GM19099 (cell line): Measurements from ENCODE around the gene ANAPC13.

Source experiments
- POLR2A ChIP-seq: IDR thresholded peaks from 3 replicates; pipeline ENCODE4 v1.6.1; 2011; ENCODE audit warnings: low read depth; ENCODE audit not compliant: insufficient read length; ENCODE audit errors: extremely low read depth

The ANAPC13 gene

DNA sequence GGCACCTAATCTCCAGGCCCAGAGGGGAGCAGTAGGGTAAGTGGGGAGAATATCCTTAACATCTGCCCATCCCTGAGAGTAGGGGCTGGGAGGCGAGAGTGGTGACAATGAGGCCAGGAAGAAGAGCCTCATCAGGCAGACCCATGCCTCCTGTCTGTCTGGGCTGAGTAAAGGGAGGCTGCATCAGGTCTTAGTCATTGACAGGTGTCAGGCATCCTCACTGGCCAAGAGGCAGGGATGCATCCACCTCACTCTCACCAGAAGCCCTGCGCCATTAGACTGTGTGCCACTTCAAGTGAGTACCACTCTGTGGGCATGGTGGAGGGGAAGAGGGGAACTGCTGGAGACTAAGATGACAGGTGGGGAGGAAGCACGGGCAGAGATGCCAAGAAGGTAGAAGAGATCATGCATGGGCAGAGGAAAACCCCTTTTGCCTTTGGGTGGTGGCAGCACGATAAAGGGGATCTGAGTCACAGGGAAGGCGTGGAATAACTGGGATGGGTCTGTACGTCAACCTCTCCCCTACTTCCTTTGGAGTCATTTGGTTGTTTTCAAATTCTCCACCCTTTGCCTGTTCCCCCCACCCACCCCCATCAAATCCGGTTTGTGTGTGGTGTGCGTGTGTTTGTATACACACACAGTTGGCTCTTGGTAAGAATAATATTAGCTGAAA, 14.1 kb downstream of the ANAPC13 start:
- no peak for TF ChIP-seq POLR2A

DNA sequence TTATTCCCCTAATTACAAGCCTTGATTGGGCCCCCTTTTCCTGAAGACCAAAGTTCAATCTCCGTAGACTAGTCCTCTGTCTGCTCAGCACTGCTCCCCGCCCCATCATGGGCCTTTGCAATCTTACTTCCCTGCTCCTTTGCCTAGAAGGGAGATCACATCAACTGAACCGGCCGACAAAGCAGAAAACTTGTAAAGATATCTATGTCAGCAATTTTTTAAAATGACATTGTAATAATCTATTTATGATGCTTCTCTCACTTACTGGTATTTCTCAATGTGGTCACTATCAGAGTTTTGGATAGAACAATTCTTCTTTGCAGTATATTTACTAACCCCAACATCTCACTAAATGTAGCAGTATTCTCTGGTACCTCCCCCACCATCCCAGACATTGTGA, 17.3 kb downstream of the ANAPC13 start:
- TF ChIP-seq POLR2A: no peak

DNA sequence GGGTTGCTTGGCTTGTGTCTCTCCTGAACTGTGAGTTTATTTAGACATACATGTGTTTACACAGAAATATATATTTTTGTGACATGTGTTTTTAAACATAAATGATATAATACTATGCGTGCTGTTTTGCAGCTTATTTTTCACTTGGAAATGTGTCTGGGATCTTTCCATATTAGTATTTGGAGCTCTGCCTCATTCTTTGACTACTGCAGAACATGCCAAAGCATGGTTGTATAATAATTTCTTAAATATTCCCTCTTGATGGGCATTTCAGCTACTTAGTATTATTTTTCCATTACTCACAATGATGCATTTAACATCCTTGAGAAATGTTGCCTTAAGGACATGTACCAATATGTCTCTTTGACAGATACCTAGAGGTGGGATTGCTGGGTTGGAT, 19.5 kb downstream of the ANAPC13 start:
- no peak for TF ChIP-seq POLR2A

DNA sequence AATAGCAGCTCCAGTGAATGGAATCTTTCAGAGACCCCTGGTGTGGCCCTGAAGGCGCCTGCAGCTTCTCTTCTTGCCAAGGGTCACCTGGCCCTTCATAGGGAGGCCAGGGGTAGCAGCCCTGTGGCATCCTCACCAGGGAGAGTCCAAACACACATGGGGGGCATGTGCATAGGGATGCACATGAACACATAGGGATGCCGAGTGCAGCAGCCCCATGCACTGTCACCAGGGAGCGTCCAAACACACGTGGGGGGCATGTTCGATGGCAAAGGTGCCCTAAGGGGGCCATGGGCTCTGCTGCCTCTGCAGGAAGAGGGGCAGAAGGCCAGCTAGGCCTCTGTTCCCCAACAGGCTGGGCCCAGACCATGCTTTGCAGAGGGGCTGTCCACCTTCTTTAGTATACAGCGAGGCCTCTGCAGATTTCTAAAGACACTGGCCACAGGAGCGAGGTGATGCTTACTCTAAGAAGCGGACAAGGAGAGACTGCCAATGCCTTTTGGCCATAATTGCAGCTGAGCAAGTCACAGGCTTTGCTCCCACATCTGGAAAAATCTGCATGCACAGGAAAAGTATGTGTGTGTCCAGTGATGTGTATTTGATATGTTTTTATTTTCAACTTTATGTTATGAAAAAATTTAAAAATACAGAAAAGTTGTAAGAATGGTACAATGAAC, 21.0 kb downstream of the ANAPC13 start:
- TF ChIP-seq POLR2A: no peak

DNA sequence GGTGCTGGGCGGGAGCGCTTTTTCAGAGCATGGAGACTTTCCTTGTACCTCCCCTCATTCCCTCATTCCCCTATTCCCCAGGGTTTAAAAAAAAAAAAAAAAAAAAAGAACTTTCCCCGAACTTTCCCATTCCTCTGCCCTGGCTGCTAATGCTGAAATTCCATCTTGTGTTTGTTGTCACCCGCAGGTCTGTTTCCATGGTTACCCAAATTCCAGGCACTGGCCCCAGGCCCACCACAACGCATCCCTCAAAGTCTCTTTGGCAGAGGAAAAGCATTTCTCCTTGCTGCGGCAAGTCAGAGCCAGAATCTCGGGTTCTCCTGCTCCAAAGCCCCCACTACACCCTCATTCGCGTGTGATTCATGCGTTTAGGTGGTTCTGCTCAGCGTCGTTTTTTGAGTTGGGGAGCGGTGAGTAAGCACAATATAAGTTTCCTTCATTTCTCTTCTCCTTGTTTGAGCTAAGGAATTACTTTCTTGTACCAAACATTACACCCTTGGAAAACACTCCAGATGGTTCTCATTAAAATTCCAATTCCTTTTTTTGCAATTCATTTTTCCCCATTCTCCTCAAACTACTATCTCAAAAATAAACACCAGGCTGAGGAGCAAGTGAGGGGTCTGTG, 21.6 kb downstream of the ANAPC13 start:
- no peak for TF ChIP-seq POLR2A

DNA sequence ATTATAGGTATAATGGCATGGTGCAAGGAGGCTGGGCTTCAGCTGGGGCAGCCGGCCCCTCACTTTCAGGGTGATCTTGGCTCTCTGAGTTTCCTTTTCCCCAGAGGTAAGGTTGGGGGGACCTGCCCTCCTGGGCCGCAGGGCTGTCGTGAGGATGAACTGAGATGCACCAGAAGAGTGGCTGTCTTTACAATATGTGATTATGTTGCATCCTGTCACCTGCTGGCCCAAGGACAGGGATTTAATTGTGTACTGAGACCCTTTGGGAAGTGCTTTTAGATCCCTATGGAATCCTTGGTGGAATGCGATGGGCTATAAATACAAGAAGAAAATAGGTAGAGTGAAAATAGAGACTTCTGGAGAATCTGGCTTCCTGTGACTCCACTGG, 22.1 kb downstream of the ANAPC13 start:
- no peak for TF ChIP-seq POLR2A

DNA sequence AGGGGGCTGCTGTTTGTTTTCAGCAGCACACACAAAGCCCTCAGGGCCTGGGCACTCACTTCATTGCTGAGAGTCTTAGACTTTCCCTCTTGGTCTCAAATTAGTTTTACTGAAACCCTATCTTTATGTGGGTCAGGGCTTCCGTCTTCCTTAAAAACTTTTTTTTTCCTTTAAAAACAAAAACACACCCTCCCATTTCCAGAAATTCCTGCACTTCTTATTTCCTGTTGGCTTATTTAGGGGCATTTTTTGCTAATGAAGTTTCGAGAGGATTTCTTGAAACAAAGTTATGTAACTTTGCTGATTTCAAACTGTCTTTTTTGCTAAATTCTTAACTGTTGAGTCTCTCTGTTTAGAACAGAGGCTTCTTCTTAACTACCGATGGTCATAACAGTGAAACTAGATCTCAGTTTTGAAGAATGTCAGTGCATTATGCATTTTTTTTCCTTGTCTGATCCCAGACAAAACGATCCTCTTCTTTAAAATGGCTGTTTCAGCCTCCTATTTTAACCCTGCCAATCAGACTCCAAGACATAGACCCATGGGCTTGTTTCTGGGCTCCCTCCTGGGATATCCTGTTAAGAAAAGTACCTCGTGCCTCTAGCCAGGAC, 23.3 kb downstream of the ANAPC13 start:
- no peak for TF ChIP-seq POLR2A

DNA sequence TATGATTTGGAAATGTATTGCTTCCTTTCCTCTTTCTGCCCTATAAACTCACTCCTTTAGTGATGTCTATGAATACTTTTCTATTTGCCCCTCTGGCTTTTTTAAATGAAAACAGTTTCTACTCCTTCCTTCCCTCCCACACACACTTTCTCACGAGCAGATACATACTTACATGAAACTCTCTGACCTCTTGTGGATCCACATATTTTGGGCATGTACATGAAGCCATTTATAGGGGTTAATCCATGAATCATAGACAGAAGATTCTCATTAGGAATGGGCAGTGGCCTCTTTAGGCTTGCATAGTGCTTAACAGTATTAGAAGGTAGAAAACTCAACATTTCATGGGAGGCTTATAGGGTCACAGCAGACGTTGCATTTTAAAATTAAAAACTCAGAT, 24.8 kb downstream of the ANAPC13 start:
- no peak for TF ChIP-seq POLR2A

DNA sequence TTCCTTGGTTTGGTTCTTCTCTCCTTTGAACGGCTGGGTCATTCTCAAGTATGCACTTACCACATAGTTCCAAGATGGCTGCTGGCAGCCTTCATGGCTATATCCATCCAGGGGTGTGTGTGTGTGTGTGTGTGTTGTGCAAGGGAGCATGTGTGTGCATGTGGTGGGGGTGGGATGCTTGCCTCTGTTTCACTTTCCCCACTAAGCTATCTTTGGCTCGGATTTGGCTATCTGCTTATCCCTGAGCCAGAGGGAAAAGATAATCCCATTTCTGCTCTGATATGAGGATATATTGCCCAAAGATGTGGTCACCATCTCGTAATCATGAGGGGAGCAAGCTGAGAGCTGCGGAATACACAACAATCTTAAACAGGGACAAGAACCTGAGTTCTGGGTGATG, 26.2 kb downstream of the ANAPC13 start:
- TF ChIP-seq POLR2A: no peak

DNA sequence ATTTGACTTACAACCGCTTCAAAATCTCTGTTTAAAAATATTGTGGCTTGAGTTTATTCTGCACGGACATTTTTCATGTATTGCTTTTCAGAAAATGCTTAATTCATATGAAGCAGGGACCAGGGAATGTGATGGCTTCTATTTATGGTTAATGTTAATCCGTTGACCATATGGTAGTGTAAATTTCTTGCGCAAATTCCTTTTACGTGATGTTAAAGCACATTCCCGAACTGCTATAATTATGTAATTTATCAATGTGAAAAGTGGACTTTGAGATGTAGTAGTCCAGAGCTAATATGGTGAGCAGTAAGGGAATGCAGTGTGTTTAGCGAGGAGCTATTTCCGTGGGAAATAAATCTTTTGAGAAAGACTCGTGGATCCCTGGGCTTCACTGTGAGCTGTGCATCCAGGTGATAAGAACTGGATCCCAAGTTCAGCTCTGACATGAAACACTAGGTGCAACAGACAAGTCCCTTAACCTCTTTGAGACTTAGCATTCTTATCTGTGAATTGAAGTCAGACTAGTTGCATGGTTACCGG, 27.3 kb downstream of the ANAPC13 start:
- TF ChIP-seq POLR2A: no peak

DNA sequence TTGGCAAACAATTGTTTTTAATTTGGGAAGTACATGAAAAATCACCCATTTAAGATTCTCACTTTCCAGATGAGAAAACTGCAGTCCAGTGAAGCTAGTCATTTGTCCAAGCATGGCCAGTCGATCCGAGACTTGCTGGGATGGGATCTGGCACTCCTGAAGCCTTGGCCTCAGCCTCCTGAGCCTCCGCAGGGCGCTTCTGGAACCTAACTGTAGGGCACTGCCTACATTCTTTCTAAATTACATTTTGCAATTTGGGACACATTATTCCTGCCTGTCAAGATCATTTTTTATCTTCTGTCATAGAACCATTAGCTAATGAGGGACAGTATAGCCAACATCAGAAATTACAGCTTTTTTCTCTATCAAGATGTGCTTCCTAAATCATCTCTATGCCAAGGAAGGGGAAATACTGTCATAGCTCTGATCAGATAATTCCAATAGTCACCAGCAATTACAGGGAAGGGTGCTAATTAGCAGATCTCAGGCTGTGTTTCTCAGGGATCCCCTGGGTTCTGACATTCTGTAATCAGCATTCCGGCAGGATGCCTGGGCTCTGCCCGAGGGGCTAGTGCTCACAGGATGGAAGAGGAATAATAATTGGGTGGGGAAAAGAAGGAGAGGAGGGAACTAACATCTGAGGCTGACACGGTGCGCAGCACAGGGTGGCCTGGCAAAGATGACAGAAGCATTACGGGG, 28.3 kb downstream of the ANAPC13 start:
- no peak for TF ChIP-seq POLR2A

DNA sequence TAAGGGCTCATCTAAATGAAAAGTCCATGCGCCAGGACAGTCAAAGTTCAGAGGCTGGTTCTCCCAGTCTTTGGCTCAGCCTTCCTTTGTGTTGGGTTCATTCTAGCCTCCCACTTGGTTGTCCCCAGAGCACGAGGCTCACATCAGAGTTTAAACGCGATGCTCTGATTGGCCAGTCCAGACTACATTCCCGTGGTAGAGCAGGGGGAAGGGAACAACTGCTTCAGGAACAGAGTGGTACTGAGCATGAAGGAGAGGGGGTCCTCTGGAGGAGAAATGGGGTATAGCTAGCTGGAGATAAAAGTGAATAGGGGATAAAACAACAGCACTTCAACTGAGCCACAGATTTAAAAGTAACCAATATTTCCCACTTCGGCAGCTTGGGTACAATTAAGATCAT, 32.2 kb downstream of the ANAPC13 start:
- TF ChIP-seq POLR2A: no peak

DNA sequence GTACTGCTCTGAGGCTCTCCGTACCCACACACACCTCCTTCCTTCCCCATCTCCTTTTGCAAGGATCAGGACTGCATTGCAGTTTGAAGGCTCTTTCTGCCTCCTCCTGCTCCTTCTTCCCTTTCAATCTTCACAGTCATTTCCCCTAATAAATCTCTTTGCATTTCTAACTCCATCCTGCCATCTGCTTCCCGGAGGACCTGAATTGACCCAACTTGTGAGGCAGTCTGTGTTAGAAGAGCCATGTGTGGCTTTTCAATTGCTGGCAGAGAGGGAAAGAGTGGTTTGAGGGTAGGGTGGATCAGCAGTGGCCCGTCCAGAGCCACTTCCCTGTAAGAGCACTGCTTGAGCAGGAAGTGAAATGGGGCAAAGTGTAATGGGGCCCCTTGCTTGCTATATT, 35.8 kb downstream of the ANAPC13 start:
- no peak for TF ChIP-seq POLR2A

DNA sequence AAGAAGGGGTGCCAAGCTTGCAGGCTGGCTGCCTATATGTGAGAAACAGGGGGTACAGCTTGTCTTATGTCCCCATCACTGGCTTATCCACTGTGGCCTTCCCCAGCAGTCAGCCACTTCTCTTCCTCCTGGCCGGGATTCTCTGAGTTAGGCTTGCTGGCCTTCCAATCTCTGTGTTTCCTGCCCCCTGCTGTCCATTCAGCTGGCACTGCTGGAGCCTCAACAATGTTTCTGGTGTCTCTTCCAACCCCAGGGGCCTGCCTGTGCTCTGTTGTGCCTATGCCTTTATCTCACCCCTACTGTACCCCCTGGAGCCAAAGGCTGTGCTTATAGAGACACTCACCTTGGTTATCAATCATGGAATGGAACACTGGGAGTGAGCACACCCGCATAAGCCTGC, 36.5 kb downstream of the ANAPC13 start:
- no peak for TF ChIP-seq POLR2A

DNA sequence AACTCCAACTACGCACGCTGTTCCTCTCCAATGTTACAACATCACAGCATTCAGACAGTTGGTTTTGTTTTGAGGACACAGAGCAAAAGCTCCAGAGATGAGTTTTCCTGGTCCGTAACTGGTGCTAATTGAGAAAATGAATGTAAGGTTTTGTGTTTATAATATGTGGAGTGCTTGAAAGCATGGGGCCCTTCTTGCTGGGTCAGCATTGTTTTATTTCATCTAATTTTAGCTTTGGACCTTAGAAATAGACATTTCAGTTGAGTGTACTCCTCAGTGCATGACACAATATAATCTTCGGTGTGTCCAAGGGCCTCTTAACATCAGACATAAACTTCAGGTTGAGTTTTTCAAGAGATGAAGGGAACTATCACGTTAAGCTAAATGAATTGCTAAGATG, 37.1 kb downstream of the ANAPC13 start:
- TF ChIP-seq POLR2A: no peak
